ENCODE results near the gene ARL16. TPM values are rescaled to one million over a fixed set of nuclear protein-coding genes. Genes with fewer than 3 reads are reported as not detected.

The ARL16 gene
- total and polyA plus RNA-seq, 2 experiments from 2014 or later = 40.4 to 54.9 TPM

DNA sequence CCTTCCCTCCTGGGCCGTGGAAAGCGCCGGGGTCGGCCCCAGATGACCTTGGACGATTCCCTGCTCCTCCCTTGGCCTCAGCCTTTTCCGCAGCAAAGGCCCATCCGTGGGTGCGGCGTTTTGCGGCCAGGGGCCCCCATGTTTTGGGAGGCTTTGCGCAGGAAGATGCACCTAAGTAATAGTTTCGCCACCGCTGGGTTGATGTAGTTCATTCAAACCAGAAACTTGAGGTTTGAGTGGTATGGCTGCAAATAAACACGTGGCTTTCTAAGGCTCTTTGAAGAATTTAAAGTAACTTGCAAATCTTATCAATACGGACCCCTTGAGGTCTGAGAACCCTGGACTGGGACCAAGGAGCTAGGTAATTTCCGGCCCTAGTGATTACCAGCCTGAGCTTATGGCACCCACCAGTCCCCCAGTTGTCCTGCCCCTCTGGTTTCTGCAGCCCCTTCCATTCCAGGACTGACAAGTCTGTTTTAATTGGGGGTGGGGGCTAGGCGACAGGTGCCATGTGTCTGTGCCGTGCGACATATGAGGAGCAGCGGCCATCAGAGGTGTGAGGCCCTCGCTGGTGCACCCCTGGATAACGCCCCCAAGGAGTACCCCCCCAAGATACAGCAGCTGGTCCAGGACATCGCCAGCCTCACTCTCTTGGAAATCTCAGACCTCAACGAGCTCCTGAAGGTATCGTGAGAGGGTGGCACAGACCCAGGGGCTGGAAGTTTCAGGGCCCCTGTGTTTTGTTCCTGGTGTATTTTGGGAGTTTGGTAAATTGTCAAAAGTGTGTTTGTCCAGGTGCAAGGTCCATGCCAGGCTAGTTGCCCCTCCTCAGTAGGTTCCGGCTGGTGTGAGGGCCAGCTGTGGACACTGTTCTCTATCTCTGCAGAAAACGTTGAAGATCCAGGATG is 20.4 kb upstream of the ARL16 start:
- Mint-ChIP-seq H3K4me3 (peak overlapping the region; percentile 95), H3K9me3 (no peaks in the 10 kb centered on the region), H3K27me3 (ENCODE audit: insufficient read depth, low read depth, poor library complexity) (peaks cover 15% of the 10 kb centered on the region), H3K36me3 (ENCODE audit: low read depth) (peaks cover 59% of the 10 kb centered on the region), H3K27ac (peak overlapping the region; percentile 89), H3K4me1 (peaks cover 11% of the 10 kb centered on the region; the same call in 2 of the 3 replicates)
- Histone ChIP-seq H4K20me1 (replicated peaks; ENCODE audit: insufficient read depth) (peaks cover 8% of the 10 kb centered on the region), H3K79me2 (replicated peaks; ENCODE audit: insufficient read depth) (peaks cover 41% of the 10 kb centered on the region), H3K4me2 (peak overlapping the region; percentile 100), H3K27me3 (ENCODE audit: insufficient read depth) (no peaks in the 10 kb centered on the region), H3K4me1 (ENCODE audit: insufficient read depth) (peaks cover 10% of the 10 kb centered on the region), H3K27ac (ENCODE audit: low read depth) (peak overlapping the region; percentile 63), H3K36me3 (ENCODE audit: insufficient read depth) (peaks cover 7% of the 10 kb centered on the region), H3K4me3 (peak overlapping the region; percentile 99), H3K9me2 (ENCODE audit: insufficient read depth) (no peaks in the 10 kb centered on the region), H3F3A (replicated peaks; ENCODE audit: low read depth) (peaks cover 33% of the 10 kb centered on the region), H2AFZ (0 out of 2 replicates have a peak overlapping the region, but pooled peaks have one; percentile 32)
- TF ChIP-seq NANOG (IDR thresholded peaks at IDR 0.05; ENCODE audit: borderline replicate concordance) (no peak), CREB1 (CRISPR knock-in tag; IDR thresholded peaks at IDR 0.05; ENCODE audit: low read depth) (no peak), EZH2phosphoT487 (IDR thresholded peaks at IDR 0.05; ENCODE audit: unreplicated experiment) (no peak)
- ATAC-seq (no peak), DNase-seq (ENCODE audit: low spot score) (no peak)

DNA sequence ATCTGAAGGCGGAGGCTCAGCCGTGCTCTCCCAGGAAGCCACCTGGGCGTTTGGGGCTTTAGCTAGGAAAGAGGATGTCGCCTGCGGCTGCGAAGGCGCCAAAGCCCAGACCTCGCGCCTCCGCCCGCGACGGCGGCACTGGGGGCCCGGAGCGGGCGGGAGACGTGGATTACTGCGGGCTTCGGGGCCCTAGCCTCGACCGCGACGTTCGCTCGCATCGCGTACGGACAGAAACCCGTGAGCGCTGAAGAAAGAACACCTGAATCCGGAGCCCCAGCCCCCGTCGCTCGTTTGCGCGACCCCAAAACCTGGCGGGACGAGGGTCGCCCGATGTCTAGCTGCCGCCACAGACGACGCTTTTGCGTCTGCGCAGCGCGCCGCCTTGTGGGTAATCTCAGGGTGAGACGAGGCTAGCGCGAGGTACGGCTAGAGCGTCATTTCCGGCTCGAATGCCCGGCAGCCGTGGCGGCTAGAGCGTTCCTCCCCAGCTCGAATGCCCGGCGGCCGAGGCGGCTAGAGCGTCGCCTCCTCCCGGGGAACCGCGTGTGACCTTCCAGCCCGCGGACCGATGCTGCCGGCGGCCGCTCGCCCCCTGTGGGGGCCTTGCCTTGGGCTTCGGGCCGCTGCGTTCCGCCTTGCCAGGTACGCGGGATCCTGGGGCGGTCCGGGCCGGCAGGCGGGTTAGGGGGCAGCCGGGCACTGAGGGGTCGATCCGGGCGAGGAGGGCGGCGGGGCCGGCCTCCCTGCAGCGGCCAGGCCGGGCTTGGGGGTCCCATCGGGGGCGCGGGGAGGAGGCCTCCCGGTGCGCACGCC is 19.5 kb upstream of the ARL16 start, which contains the start of gene MRPL12:
TSS of gene MRPL12 (plus strand) at position 434 of the 813 bp plus-strand sequence. CDS start at position 569, 135 bp downstream.
- DNase-seq (ENCODE audit: low spot score) (peak; percentile 98), ATAC-seq (peak; percentile 90)
- H3K36me3 ChIP-seq (ENCODE audit: insufficient read depth) = peaks cover 7% of the 10 kb centered on the region
- Mint-ChIP-seq H3K4me3 (peak within 1 kb of the TSS; percentile 95), H3K27me3 (ENCODE audit: insufficient read depth, low read depth, poor library complexity) (peaks cover 15% of the 10 kb centered on the region), H3K27ac (peak within 1 kb of the TSS; percentile 98), H3K9me3 (no peaks in the 10 kb centered on the region), H3K4me1 (peaks cover 10% of the 10 kb centered on the region; the same call in 2 of the 3 replicates), H3K36me3 (ENCODE audit: low read depth) (peaks cover 64% of the 10 kb centered on the region)
- H3K4me3 ChIP-seq = peak within 1 kb of the TSS; percentile 99
- peak within 1 kb of the TSS; percentile 100 for H3K4me2 ChIP-seq
- H3K79me2 ChIP-seq (replicated peaks; ENCODE audit: insufficient read depth) = peaks cover 47% of the 10 kb centered on the region
- peaks cover 8% of the 10 kb centered on the region for H4K20me1 ChIP-seq (replicated peaks; ENCODE audit: insufficient read depth)
- H2AFZ ChIP-seq = peak within 1 kb of the TSS; percentile 72
- peaks cover 29% of the 10 kb centered on the region for H3F3A ChIP-seq (replicated peaks; ENCODE audit: low read depth)
- peak within 1 kb of the TSS; percentile 95 for H3K27ac ChIP-seq (ENCODE audit: low read depth)
- no peaks in the 10 kb centered on the region for H3K27me3 ChIP-seq (ENCODE audit: insufficient read depth)
- H3K4me1 ChIP-seq (ENCODE audit: insufficient read depth) = peaks cover 10% of the 10 kb centered on the region
- H3K9me2 ChIP-seq (ENCODE audit: insufficient read depth) = no peaks in the 10 kb centered on the region
- TF ChIP-seq CREB1 (CRISPR knock-in tag; IDR thresholded peaks at IDR 0.05; ENCODE audit: low read depth) (peak; percentile 94), JUNB (IDR thresholded peaks at IDR 0.05; ENCODE audit: unreplicated experiment) (no peak), EZH2 (IDR thresholded peaks at IDR 0.05; ENCODE audit: low read depth, unreplicated experiment) (no peak), POLR2AphosphoS5 (IDR thresholded peaks at IDR 0.05; ENCODE audit: low read depth) (peak; percentile 91)
- TF ChIP-seq, protein P1, sequence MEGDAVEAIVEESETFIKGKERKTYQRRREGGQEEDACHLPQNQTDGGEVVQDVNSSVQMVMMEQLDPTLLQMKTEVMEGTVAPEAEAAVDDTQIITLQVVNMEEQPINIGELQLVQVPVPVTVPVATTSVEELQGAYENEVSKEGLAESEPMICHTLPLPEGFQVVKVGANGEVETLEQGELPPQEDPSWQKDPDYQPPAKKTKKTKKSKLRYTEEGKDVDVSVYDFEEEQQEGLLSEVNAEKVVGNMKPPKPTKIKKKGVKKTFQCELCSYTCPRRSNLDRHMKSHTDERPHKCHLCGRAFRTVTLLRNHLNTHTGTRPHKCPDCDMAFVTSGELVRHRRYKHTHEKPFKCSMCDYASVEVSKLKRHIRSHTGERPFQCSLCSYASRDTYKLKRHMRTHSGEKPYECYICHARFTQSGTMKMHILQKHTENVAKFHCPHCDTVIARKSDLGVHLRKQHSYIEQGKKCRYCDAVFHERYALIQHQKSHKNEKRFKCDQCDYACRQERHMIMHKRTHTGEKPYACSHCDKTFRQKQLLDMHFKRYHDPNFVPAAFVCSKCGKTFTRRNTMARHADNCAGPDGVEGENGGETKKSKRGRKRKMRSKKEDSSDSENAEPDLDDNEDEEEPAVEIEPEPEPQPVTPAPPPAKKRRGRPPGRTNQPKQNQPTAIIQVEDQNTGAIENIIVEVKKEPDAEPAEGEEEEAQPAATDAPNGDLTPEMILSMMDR (conservative IDR thresholded peaks at IDR 0.05; ENCODE audit: low read depth in 2 of 2) = 0 out of 4 replicates have a peak, but pooled peaks of 1 of the 2 experiments have one; percentile 1
- TF ChIP-seq, protein P2, sequence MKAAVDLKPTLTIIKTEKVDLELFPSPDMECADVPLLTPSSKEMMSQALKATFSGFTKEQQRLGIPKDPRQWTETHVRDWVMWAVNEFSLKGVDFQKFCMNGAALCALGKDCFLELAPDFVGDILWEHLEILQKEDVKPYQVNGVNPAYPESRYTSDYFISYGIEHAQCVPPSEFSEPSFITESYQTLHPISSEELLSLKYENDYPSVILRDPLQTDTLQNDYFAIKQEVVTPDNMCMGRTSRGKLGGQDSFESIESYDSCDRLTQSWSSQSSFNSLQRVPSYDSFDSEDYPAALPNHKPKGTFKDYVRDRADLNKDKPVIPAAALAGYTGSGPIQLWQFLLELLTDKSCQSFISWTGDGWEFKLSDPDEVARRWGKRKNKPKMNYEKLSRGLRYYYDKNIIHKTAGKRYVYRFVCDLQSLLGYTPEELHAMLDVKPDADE (IDR thresholded peaks at IDR 0.05) = peak; percentile 93
- TF ChIP-seq, protein P3, sequence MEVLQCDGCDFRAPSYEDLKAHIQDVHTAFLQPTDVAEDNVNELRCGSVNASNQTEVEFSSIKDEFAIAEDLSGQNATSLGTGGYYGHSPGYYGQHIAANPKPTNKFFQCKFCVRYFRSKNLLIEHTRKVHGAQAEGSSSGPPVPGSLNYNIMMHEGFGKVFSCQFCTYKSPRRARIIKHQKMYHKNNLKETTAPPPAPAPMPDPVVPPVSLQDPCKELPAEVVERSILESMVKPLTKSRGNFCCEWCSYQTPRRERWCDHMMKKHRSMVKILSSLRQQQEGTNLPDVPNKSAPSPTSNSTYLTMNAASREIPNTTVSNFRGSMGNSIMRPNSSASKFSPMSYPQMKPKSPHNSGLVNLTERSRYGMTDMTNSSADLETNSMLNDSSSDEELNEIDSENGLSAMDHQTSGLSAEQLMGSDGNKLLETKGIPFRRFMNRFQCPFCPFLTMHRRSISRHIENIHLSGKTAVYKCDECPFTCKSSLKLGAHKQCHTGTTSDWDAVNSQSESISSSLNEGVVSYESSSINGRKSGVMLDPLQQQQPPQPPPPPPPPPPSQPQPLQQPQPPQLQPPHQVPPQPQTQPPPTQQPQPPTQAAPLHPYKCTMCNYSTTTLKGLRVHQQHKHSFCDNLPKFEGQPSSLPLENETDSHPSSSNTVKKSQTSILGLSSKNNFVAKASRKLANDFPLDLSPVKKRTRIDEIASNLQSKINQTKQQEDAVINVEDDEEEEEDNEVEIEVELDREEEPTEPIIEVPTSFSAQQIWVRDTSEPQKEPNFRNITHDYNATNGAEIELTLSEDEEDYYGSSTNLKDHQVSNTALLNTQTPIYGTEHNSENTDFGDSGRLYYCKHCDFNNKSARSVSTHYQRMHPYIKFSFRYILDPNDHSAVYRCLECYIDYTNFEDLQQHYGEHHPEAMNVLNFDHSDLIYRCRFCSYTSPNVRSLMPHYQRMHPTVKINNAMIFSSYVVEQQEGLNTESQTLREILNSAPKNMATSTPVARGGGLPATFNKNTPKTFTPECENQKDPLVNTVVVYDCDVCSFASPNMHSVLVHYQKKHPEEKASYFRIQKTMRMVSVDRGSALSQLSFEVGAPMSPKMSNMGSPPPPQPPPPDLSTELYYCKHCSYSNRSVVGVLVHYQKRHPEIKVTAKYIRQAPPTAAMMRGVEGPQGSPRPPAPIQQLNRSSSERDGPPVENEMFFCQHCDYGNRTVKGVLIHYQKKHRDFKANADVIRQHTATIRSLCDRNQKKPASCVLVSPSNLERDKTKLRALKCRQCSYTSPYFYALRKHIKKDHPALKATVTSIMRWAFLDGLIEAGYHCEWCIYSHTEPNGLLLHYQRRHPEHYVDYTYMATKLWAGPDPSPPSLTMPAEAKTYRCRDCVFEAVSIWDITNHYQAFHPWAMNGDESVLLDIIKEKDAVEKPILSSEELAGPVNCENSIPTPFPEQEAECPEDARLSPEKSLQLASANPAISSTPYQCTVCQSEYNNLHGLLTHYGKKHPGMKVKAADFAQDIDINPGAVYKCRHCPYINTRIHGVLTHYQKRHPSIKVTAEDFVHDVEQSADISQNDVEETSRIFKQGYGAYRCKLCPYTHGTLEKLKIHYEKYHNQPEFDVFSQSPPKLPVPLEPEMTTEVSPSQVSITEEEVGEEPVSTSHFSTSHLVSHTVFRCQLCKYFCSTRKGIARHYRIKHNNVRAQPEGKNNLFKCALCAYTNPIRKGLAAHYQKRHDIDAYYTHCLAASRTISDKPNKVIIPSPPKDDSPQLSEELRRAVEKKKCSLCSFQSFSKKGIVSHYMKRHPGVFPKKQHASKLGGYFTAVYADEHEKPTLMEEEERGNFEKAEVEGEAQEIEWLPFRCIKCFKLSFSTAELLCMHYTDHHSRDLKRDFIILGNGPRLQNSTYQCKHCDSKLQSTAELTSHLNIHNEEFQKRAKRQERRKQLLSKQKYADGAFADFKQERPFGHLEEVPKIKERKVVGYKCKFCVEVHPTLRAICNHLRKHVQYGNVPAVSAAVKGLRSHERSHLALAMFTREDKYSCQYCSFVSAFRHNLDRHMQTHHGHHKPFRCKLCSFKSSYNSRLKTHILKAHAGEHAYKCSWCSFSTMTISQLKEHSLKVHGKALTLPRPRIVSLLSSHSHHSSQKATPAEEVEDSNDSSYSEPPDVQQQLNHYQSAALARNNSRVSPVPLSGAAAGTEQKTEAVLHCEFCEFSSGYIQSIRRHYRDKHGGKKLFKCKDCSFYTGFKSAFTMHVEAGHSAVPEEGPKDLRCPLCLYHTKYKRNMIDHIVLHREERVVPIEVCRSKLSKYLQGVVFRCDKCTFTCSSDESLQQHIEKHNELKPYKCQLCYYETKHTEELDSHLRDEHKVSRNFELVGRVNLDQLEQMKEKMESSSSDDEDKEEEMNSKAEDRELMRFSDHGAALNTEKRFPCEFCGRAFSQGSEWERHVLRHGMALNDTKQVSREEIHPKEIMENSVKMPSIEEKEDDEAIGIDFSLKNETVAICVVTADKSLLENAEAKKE (CRISPR knock-in tag; IDR thresholded peaks at IDR 0.05) = no peak

All from GM23338 (cell line).